HG03139 (cell line): ENCODE results near the gene DPH1.

Experiments
- ATAC-seq: cut with Tn5 transposase; IDR thresholded peaks from one replicate; pipeline ENCODE4 v1.9.1; 2021; ENCODE audit not compliant: unreplicated experiment

DPH1 gene

DNA sequence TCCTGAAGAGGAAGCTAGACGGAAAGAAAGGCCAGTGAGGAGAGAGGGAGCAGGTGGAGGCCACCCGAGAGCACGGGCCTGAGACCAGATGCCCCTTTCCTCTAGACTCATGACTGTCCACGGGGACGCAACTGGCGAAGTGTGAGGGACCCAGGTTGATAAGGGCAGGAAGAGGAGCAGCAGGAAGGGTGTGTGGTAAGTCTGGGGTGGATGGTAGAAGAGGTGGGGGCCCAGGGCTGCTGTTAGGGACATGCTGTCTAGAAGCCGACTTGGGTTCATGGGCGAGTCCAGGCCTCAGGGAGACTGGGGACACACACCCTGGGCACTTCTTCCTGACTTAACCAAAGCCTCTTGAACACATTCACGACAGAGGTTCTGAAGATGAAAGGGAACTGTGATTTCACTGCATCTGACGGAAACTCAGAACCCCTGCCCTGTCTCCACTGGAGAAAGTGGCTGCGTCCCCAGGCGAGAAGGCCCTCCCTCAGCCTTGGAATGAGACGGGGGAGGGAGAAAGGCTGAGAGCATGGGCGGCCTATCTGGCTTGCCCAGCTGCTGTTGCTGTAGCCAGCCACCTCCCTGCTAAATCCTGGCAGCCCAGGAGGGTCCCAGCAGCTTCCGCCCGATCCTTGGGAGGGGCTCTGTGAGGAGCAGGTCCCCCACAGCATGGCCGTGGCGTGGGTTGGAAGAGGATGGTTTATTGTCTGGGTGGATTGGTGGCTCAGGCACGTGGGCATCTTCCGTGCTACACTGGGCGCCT, 30.9 kb downstream of the DPH1 start:
- ATAC-seq, result no peak

DNA sequence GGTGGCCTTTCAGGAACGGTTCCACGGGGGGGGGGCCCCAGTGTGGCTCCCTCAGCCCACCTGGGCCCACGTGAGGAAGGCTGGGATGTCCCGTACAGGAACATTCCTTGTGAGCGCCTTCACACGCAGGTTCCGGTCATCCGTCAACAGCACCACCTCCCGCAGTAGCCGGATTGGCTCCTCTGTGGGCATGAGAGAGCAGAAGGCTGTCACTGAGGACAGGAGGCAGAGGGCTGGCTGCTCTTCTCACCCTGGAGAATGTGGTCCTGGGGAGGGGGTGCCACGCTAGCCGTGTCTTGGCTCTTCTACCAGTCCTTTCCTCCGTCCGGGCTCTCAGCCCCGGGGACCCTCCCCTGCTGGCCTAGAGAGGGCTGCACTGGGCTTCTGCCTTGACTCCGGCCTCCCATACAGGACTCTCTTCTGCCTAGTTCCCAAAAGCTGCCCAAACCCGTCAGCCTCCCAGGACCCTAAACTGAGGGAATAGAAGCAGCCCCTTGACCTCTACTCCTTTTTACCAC, 31.5 kb downstream of the DPH1 start:
- no peak for ATAC-seq

DNA sequence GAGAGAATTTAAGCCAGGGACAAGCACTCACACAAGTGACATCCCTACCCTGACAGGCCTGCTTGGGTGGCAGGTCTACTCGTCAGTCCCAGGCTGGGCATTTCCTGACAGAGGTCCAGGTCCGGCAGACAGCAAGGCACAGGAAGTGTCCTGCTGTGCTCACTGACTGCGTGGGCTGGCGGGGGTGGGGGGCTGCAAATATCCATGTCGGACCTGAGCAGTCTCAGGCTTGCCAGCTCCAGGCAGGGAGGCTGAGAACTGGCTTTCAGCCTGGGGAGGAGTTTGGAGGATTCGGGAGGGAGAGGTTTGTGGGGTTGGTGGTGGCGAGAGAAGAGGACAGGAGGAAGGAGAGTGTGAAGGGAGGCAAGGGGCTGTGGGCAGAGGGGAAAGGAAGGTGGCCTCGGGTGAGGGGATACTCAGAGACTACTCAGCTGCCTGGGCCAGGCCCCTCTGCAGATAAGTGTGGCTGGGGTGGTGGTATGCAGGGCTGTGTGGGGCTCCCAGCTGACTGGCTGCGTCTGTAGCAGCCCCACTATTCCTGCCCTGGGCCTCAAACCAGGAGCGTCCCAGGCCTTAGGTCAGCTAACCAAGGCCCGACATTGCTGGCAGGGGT, 32.7 kb downstream of the DPH1 start:
- no peak for ATAC-seq

DNA sequence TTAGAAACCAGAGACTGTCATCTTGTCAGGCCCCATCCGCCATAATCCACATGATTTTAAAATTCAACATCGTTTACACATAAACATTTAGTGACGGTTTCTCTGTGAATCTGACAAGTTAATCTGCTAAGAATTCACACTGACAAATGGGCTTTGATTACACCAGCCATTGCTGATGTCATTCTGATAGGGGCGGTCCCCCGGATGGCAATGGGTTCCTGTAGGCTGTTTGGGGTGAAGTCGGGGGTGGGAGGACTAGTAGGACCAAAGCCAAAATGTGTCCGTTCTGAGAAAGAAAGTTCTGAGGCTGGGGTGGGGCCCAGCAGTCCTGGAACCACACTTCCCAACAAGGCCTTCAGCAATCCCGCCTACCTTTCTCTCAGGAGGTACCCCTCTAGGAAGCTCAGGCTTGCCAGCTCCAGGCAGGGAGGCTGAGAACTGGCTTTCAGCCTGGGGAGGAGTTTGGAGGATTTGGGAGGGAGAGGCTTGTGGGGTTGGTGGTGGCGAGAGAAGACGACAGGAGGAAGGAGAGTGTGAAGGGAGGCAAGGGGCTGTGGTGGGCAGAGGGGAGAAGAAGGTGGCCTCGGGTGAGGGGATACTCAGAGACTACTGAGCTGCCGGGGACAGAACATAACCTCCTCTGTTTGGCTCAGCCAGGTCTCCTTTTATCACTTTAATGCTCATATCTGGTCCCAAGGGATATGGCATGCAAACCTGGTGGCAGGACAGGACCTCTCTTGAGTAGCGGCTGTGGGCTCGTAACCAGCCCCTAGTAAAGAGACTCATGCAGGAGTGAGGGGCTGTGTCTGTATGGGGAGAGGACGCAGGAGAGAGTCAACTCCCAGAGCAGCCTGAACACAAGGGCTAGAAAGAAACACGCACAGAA, 33.6 kb downstream of the DPH1 start:
- ATAC-seq, result no peak

DNA sequence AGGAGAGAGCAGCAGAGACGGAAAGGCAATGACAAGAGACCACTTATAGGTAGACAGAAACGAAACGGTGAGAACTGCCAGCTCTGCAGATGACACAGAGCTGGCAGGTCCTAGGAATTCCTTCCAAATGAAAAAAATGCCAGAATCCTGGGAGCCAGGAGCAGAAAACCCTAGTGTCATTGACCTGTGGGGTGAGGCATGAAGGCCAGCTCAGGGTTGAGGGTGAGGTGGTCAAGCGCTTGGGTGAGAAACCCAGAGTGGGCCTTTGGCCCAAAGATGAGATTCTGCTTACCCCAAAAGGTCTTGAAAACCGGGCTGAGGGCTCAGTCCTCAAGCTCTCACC, 34.2 kb downstream of the DPH1 start:
- no peak for ATAC-seq

DNA sequence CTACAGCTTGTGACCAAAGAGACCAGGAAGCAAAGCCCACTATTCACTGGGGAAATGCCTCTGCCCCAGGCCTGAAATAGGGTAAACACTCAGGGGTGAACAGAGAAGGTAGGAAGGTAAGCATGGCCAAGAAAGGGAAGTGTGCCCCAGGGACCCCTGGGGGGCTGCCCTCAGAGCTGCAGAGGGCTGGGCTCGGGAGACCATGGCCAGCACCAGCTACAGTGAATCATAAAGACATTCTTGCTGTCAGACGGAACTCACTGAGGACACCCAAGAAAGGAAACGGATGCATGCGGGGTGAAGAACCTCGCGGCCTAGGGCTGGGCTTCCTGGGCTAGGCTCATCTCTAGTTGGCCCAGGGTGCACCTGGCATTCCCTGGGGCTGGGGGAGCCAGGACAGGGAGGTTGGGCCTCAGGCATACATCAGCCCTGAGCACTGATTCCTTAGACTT, 34.6 kb downstream of the DPH1 start:
- ATAC-seq, result no peak

DNA sequence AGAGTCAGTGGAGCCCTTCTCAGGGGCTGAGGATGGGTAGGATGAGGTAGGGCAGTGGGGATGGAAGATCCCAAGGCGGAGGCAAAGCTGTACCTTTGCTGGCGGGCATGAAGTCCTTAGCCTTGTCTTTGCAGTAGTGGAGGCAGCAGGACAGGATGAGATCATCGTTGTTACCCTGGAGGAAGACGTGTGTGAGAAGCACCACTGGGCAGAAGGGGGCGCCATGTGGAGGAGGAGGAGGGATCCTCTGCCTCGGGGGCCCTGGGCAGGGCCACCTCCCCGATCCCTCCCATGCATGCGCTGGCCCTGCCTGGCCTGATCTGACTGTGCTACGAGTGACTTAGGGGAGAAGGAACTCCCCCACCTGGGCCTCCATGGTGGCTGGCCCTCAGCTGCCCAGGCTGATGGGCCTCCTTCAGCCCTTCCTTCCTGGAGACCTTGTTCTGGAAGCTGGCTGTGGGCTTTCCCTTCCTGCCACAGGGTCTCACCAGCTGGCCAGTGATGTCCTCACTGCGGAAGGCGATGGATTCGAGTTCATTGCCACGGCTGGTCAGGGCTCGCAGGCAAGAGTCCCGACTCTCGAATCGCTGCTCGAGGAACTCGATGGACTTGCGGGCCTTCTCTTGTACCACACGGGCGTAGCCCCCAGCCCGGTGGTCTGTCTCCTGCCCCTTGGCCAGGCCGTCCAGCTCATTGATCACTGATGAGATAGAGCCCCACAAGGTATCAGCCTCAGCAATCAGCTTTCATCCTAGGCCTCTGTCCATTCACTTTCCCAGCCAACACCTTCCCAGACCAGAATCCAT, 35.2 kb downstream of the DPH1 start:
- no peak for ATAC-seq

DNA sequence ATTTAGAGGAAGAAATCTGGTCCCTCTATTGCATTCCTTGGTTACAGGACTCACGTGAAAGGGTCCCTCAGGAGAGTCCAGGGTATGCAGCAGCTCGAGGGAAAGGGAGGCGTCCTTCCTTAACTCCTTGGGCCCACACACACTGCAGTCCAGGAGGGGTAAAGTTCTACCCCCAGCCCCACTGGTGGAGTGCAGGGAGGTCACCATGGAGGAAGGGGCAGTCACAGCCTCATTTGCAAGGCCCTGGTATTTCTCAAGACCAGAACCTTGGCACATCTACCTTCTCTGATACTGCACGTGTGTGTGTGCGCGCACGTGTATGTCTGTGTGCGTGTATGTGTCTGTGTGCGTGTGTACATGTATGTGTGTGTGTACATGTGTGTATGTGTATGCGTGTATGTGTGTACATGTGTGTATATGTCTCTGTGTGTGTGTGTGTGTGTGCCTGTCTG, 36.0 kb downstream of the DPH1 start:
- no peak for ATAC-seq

DNA sequence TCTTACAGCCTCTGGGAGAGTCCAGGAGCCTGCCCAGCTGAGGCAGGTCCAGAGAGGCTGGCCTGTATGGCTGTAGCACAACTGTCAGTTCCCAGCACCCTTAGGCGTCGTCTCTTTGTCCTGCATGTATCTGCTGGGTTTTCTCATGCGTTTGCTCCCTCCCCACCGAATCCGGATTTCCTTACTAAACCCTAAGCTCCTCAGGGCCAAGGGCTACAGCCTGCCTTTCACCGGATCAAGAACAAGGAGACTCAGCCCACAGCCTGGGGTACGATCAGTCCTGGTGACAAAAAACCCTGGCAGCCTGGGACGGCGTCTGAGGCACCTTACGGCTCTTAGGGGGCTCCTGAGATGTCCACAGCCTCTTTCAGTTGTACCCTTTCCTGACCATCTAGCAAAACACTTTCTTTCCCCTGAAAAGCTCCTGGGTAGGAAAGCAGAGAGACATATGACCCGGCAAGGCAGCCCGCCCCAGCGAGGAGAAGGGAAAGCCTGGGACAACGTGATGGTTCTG, 37.2 kb downstream of the DPH1 start:
- ATAC-seq, result no peak

DNA sequence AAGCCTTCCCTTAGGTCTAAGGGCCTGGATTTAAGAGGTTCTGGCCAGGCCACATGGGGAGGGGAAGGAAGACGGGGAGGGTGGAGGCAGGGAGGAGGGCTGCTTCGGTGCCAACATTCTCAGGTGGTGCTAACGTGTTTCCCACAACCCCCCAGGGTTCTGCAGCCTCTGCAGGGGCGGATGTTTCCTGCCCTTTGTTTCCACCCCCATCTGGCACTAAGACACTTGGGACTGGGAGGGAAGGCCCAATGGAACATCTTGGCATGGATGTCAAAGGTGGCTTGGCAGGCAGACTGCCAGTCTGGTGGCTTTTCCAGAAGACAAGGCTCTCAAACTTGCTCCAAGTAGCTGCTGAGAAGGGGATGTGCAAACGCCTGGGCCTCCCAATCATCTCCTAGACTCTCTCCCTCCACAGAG, 37.7 kb downstream of the DPH1 start:
- no peak for ATAC-seq

DNA sequence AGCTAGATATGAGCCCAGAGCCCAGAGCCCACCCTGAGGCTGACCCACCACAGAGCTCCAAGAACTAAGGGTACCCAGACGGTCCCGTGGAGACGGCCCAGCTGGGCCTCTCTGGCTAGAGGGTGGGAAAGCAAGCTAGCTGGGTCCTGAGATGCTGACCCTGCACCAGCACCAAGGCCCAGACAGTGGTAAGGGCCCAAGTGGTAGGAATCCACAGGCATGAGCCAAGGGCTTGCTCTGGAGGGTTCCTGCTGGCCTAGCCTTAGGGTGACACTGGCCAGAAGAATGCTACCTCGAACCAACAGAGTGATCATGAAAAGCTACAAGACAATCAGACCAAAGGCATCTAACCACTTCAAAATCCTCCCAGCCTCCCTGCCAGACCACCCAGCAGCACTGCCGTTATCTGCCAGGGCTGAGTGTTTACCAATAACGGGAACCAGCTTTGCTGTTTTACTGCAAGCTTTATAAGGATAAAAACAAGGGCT, 38.1 kb downstream of the DPH1 start:
- ATAC-seq, result no peak

DNA sequence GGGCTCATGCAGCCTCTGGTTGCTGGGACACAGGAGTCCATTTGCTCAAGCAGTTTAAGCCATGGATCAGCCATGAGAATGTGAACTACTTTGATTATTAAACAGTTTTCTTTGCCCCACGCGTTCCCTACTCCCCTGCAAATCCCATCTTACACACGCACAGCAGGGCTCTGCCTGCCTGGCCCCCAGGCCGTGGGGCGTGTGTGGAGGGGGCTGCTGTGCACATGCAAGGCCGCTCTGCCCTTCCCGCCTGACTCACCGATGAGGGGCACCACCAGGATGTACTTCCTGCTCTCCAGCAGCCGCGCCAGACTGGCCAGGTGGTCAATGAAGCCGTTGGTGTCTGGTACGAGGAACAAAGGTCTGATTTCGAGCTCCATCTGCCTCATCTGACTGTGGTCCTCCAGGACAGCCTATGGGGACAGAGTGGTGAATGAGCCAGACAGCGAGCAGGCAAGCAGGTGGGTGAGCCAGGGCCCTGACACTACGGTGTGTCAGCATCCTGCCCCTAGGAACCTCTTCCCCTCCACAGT, 38.6 kb downstream of the DPH1 start:
- no peak for ATAC-seq

DNA sequence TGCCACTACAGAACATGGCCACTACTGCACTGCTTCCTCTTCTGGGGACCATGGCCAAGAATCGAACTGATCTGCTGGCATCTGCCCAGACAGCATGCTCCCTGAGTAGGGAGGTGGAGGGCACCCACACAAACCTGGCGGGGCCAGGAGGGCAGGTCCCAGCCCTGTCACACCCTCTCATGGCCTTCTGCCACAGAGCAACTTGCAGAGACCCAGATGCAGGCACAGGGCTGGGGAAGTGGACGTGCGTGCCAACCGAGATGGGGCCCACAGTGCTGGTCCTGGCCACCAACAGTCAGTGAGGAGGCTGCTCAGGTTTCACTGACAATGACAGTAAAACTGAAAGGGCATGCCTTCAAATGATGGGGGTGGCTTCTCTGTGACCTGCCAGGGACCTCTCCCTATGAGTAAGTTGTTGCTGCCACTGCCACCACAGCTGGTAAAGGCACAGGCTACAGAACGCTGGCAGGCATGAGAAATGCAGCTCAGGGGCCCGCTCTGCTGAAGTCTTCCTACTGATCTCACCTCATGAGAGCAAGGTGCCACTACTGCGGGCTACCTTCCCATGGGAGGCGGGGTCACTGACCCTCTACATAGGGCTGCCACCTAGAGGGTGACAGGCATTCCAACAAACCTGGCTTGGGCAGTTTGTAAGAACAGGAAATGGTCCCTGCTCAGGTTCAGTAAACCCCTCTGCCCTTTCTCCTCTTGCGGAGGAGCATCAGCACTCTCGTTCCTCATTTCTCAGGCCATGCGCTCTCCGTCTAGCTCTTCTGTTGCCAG, 40.5 kb downstream of the DPH1 start:
- peak; percentile 59 for ATAC-seq

DNA sequence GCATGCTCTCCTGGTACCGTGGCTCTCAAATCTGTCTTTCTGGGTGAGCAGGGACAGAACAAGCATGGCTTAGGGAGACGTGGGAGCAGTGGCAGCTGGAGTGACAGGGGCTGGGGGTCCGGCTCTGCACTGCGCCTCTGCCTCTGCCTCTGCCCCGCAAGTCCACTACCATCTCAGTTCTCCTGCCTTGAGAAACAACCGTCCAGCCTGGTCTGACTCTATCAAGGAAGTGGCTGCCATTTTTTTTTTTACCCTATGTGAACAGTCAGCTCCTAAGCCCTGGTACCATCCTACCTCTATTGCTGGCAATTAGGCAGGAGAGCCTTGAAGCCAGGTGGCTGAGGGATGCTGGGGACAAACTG, 41.1 kb downstream of the DPH1 start:
- no peak for ATAC-seq

DNA sequence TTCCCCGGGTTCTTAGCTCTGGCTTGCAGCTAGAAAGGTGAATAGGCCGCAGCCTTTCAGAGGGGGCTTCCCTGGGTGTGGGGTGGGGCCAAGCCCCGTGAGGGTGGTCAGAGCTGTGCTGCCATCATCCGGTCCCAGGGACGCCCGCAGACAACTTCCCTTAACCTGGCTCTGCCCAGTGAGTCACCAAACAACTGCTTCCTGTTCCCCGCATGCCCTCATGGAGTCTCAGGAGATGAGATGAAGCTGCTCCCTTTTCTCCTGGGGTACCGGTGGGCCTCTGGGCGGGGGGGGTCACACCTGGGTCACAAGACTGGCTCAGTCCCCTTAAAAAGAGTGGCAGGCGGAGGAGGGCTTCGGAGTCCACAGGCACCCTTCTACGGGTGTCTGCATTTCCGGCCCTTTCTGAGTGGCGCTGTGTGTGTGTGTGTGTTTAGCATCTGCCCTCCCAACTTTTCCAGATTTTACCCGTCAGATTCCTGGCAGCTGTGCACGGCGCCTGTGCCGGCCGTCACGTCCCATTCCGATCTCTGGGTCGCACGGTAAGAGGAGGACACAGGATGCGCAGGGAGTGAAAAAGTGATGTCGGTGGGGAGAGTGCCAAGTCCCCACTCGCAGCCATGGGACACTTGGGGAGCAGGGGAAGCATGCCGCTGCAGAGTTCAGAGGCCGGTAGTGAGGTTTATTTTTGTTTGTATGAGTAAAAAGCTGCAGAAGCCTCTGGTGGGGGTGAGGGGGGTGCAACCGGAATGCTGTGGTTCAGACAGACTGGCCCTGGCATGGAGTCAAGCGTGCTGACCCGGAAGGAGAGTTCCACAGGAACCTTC, 41.7 kb downstream of the DPH1 start:
- no peak for ATAC-seq

DNA sequence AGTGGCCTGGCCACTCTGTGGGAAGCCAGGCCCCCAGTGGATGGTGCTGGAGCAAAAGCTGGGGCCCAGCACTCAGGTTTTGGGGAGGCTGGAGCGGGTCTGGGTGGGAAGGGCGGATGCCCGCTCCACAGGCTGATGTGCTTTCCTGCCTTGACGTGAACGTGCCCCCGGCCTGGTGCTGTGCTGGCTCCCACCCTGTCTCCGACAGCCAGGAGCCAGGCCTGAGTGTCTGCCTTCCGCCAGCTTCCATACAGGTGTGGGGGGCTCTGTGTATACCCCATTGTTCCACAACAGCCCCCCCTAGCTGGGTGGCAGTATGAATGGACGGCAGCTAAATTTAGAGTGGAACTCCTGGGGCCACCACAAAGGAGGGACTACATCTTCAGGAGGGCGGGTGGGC, 45.0 kb downstream of the DPH1 start:
- no peak for ATAC-seq

DNA sequence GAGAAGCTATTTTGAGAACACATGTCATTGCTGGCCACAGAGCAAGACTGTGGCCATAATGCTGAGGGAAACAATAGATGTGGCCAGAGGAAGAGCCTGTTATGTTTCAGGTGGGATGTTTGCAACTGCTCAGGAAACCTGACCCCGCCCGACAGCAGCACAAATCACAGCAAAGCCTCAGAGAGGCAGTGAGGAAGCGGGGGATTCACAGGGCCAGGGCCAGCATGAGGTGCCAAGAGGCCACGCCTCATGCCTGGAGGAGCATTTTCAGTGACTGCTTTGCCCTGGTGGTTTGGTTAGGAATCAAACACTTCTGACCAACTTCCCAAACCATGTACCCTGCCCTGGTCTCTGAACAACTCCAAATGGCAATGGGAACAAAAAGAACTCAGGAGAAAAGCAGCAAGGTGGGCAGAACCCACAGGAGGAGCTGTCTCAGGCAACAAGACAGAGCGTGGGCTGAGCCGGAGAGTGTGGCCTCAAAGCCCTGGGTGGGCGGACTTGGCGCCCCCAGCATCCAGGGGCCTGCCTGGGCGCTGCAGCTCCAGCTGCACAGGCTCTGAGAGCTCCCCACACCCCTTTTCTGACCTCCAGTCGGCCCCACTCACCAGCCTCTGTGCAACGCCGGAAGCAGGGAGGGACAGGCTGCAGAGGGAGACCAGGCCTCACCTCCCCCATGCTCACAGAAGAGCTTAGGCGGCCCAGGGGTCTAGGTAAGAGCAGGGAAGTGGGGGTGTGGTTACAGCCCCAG, 45.6 kb downstream of the DPH1 start:
- ATAC-seq, result no peak
